ENCODE results near the gene PRPF6. TPM values are rescaled to one million over a fixed set of nuclear protein-coding genes. Genes with fewer than 3 reads are reported as not detected.

PRPF6 gene
- total and polyA plus RNA-seq, 2 donors (not counting 3 experiments of a cell fraction or from before 2014, with no cell fraction given) = 35.3 to 67.4 TPM

DNA sequence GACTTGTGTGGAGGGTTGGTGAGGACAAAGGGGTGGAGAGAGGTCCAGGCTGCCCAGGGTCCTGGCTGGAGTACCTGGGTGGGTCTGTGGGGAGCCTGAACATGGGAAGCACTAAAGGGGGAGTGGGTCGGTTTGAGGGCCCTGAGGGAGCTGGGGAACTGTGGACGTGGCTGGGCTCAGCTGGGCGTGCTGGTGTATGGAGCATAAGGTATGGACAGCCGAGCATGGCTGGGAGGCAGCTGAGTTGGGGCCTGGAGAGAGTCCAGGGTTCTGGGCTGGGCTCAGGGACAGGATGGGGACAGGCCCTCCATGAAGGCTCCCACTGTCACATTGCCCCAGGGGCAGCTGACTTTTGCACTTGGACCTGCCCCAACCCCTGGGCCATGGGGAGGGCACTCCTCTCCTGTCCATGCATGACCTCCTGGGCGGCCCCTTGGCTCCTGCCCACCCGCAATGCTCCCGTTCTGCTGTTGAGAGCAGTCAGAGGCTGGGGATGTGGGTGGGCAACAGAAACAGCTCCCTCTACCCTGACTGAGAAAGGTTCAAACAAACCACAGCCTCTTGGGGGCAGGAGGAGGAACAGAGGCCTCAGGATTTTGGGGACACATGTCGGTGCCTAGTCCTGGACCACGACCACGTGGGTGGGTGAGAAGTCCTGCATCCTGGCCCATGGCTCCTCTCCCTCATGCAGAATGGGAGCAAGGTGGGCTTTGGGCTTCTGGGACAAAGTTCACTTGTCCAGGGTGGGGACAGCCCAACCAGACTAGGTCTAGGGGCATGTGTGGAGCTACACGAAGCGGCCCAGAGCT is 59.5 kb downstream of the PRPF6 start:
- Histone ChIP-seq H3K4me1 (ENCODE audit: control insufficient read depth, extremely low read depth, insufficient read depth, low read length) (peaks cover 55% of the 10 kb centered on the region), H3K79me2 (ENCODE audit: control insufficient read depth, insufficient read depth, low read length) (no peaks in the 10 kb centered on the region), H3K27ac (ENCODE audit: insufficient read depth, low read depth, low read length) (no peak overlapping the region), H3K9me3 (replicated peaks; ENCODE audit: control insufficient read depth, insufficient read depth, low read length) (no peaks in the 10 kb centered on the region), H3K4me2 (ENCODE audit: insufficient read depth, low read length) (no peak overlapping the region), H3K36me3 (ENCODE audit: control insufficient read depth in 2 of 2, extremely low read depth in 1 of 2, insufficient read depth in 2 of 2, low read length in 2 of 2) (no peaks in the 10 kb centered on the region), H3K9ac (replicated peaks; ENCODE audit: extremely low read depth, insufficient read depth, low read length) (no peak overlapping the region), H3K27me3 (ENCODE audit: control insufficient read depth in 2 of 2, insufficient read depth in 2 of 2, low read length in 2 of 2) (no peaks in the 10 kb centered on the region), H3K9me1 (replicated peaks; ENCODE audit: control insufficient read depth, extremely low read depth, insufficient read depth, low read length) (no peaks in the 10 kb centered on the region), H4K20me1 (replicated peaks; ENCODE audit: control insufficient read depth, extremely low read depth, insufficient read depth, low read length) (no peaks in the 10 kb centered on the region), H2AFZ (ENCODE audit: low read depth, low read length) (no peak overlapping the region), H3K4me3 (replicated peaks in 1 of 3; ENCODE audit: insufficient read depth in 1 of 3, low read depth in 1 of 3, low read length in 3 of 3) (no peak overlapping the region)
- DNase-seq (ENCODE audit: low read depth, low spot score) (no peak), FAIRE-seq (no peak)
- dilution Hi-C loops (cut with MboI; ENCODE audit: extremely low pct_ligation_motif_present, low sequenced_read_pairs) (no loop called here), intact Hi-C loops (cut with micrococcal nuclease) (no loop called here)
- no peak for TF ChIP-seq FOS (IDR thresholded peaks at IDR 0.05; ENCODE audit: borderline replicate concordance, insufficient read depth, low read length)
- TF ChIP-seq, protein P1, sequence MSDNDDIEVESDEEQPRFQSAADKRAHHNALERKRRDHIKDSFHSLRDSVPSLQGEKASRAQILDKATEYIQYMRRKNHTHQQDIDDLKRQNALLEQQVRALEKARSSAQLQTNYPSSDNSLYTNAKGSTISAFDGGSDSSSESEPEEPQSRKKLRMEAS (IDR thresholded peaks at IDR 0.05; ENCODE audit: insufficient read depth, insufficient read length) = peak; percentile 40
- POLR2A ChIA-PET = interaction anchor here (1.6 to 2.3 kb wide), 3 partner anchors 10 to 17 kb away, joined by 4 to 21 read pairs (median 9); no protein-coding TSS in a partner anchor
- CTCF ChIA-PET = interaction anchor here (1.1 to 7.5 kb wide), 7 partner anchors 12 to 80 kb away, joined by 5 to 412 read pairs (median 21); partner anchors contain the start of genes LKAAEAR1, PRPF6, SAMD10 and SOX18
- BruUV-seq (replicated peaks) = no TSS peak

DNA sequence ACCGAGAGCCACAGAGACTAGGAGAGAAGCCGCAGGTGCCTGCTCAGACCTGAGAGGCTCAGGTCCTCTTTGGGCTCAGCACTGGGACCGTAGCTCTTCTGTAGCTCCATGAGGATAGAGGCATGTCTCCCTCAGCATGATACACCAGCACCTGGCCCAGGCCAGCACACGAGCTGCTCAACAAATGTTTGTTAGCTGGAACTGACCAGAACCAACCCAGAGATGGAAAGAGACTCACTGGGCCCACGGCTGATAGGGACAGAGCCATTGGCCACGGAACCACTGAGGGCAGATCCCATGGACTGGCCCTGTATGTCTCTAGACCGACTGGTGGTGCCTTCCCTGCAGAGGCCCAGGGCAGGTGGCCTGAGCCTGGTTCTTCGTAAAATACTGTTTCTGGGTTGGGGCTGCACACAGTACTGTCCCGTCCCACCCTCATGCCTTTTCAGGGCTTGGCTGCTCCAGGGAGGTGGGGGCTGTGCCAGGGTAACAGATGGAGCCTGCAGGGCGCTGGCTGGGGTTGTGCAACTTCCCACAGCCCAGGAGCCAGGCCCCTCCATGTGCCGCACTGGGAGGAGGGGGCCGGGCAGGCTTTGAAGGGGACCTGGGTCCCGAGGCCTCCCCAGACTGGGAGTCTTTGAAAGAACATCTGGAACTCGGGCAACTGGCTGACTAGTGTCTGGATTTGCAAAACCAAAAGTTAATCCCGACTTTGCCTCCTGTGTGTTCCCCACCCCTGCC is 60.3 kb downstream of the PRPF6 start:
- intact Hi-C loops (cut with micrococcal nuclease) = no loop called here
- no TSS peak for BruUV-seq (replicated peaks)
- peak; percentile 24 for DNase-seq (ENCODE audit: low read depth, low spot score)
- dilution Hi-C loops (cut with MboI; ENCODE audit: extremely low pct_ligation_motif_present, low sequenced_read_pairs) = no loop called here
- no peaks in the 10 kb centered on the region for H3K9me1 ChIP-seq (replicated peaks; ENCODE audit: control insufficient read depth, extremely low read depth, insufficient read depth, low read length)
- peaks cover 62% of the 10 kb centered on the region for H3K4me1 ChIP-seq (ENCODE audit: control insufficient read depth, extremely low read depth, insufficient read depth, low read length)
- no peak for TF ChIP-seq EZH2 (IDR thresholded peaks at IDR 0.05; ENCODE audit: borderline replicate concordance, low read depth, low read length, severe bottlenecking)
- no peak for TF ChIP-seq GATA2 (IDR thresholded peaks at IDR 0.05; ENCODE audit: insufficient read depth, insufficient read length, low read depth, low read length)
- TF ChIP-seq MYC (IDR thresholded peaks at IDR 0.05; ENCODE audit: low read depth, low read length) = no peak
- TF ChIP-seq, protein P2, sequence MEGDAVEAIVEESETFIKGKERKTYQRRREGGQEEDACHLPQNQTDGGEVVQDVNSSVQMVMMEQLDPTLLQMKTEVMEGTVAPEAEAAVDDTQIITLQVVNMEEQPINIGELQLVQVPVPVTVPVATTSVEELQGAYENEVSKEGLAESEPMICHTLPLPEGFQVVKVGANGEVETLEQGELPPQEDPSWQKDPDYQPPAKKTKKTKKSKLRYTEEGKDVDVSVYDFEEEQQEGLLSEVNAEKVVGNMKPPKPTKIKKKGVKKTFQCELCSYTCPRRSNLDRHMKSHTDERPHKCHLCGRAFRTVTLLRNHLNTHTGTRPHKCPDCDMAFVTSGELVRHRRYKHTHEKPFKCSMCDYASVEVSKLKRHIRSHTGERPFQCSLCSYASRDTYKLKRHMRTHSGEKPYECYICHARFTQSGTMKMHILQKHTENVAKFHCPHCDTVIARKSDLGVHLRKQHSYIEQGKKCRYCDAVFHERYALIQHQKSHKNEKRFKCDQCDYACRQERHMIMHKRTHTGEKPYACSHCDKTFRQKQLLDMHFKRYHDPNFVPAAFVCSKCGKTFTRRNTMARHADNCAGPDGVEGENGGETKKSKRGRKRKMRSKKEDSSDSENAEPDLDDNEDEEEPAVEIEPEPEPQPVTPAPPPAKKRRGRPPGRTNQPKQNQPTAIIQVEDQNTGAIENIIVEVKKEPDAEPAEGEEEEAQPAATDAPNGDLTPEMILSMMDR (IDR thresholded peaks at IDR 0.05; ENCODE audit: extremely low read depth in 1 of 2, insufficient read depth in 1 of 2, low read depth in 1 of 2, low read length in 2 of 2) = no peak
- TF ChIP-seq FOS (IDR thresholded peaks at IDR 0.05; ENCODE audit: borderline replicate concordance, insufficient read depth, low read length) = no peak
- TF ChIP-seq JUN (IDR thresholded peaks at IDR 0.05; ENCODE audit: borderline replicate concordance, insufficient read depth, insufficient read length, low read depth) = no peak
- TF ChIP-seq POLR2A (IDR thresholded peaks at IDR 0.05; ENCODE audit: low read depth, low read length) = no peak
- TF ChIP-seq POLR2AphosphoS5 (IDR thresholded peaks at IDR 0.05; ENCODE audit: insufficient read depth, low read depth, low read length) = no peak
- TF ChIP-seq, protein P1 (IDR thresholded peaks at IDR 0.05; ENCODE audit: insufficient read depth, insufficient read length) = no peak
- FAIRE-seq = no peak
- H4K20me1 ChIP-seq (replicated peaks; ENCODE audit: control insufficient read depth, extremely low read depth, insufficient read depth, low read length) = no peaks in the 10 kb centered on the region
- no peaks in the 10 kb centered on the region for H3K27me3 ChIP-seq (ENCODE audit: control insufficient read depth in 2 of 2, insufficient read depth in 2 of 2, low read length in 2 of 2)
- H3K36me3 ChIP-seq (ENCODE audit: control insufficient read depth in 2 of 2, extremely low read depth in 1 of 2, insufficient read depth in 2 of 2, low read length in 2 of 2) = no peaks in the 10 kb centered on the region
- no peak overlapping the region for H2AFZ ChIP-seq (ENCODE audit: low read depth, low read length)
- H3K4me2 ChIP-seq (ENCODE audit: insufficient read depth, low read length) = no peak overlapping the region
- no peak overlapping the region for H3K9ac ChIP-seq (replicated peaks; ENCODE audit: extremely low read depth, insufficient read depth, low read length)
- peak overlapping the region; percentile 4 for H3K27ac ChIP-seq (ENCODE audit: insufficient read depth, low read depth, low read length)
- POLR2A ChIA-PET = interaction anchor here (1.6 kb wide), 1 partner anchor 9 kb away, joined by 4 read pairs; no protein-coding TSS in a partner anchor
- H3K79me2 ChIP-seq (ENCODE audit: control insufficient read depth, insufficient read depth, low read length) = no peaks in the 10 kb centered on the region
- H3K9me3 ChIP-seq (replicated peaks; ENCODE audit: control insufficient read depth, insufficient read depth, low read length) = no peaks in the 10 kb centered on the region
- CTCF ChIA-PET = interaction anchor here (1.0 to 7.5 kb wide), 2 partner anchors 14 to 60 kb away, joined by 3 to 412 read pairs; partner anchors contain the start of genes PRPF6, SOX18 and TCEA2
- H3K4me3 ChIP-seq (replicated peaks in 1 of 3; ENCODE audit: insufficient read depth in 1 of 3, low read depth in 1 of 3, low read length in 3 of 3) = no peak overlapping the region
